Right ventricle myocardium inferior (tissue), 1 donor: ENCODE data around the gene CHTF8. TPM values are rescaled to one million over a fixed set of nuclear protein-coding genes. Genes with fewer than 3 reads are reported as not detected.
"Not testable (repeated sequence)": the region's sequence is repeated elsewhere in the genome, so short reads cannot be mapped to it uniquely, and the experiment has no call there.

Source experiments
- ATAC-seq: fragments of 200-7000 bp; cut with Tn5 transposase; one replicate; pipeline ENCODE4 v1.9.1; 2020; ENCODE audit warnings: mild to moderate bottlenecking, moderate library complexity
- DNase-seq: peaks from one replicate; pipeline ENCODE4 v3.0.0; 2021; ENCODE audit errors: missing footprints
- intact Hi-C: fragments of 100-400 bp; cut with DNase I; formaldehyde crosslinking; loops from one replicate; pipeline ENCODE4 v1.11.0; 2022
- long read RNA-seq: library from polyadenylated mRNA; unstranded; transcript quantifications from one replicate; pipeline ENCODE4 v2.0.0, GENCODE V29; 2021
- total RNA-seq: library from RNA; stranded (reverse); fragmentation: NEBNext Ultra II Directional; extraction: Animal tissue kit (Norgen Biotek cat#: 25700); gene quantifications from one replicate; pipeline ENCODE4 v1.2.1, GENCODE V29; 2021
- donor health status: DM: no; HTN: yes; CAD: no; lungs with severe emphysema.

Gene CHTF8, protein sequence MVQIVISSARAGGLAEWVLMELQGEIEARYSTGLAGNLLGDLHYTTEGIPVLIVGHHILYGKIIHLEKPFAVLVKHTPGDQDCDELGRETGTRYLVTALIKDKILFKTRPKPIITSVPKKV
- 58.3 TPM for total RNA-seq
- long read RNA-seq, transcript CHTF8-203 (4 exons, 2,903 nt): major isoform, 10 of 20 reads
- long read RNA-seq, partial matches to known transcripts: 0 of 20 reads
- long read RNA-seq, other reads (novel, unspliced or antisense): 1 of 20 reads

DNA sequence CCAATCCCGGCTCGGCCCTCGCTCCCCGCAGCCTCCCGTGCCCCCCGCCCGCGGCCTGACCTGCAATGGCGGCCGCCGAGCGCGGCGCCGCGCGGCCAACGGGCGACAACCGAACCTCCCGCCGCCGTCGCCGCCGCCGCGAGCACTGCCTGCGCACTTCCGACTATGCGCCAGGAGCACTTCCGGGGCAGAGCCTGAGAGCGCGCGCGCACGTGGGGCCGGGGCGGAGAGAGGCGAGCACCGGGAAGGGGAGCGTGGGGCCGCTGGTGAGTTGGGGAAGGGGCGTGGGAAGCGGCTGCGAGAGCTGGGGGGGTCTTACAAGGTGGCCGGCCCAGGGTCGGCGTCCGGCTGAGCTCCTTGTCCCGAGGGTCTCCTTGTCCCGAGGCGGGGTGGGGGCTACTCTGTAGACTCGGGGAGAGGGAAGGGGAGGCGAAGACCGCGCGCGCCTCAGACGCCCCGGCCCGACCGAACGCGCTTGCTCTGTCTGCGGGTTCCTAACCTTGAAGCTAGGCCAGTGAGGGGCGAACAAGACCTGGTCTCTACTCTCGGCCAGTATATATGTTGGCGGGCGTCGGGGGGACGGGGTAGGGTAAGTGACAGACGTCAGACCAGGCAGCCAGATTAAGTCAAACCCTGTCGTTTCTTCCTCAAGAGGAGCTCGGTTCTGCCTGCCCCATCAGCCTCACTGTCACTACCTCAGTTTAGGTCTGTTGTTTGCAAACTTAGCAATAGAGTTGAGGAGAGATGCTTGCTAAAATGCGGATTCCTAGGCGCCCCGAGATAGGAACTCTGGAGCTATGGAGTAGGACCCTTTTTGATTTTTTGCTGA lies at the start of gene CHTF8, which contains the start of gene UTP4:
CHTF8 (minus strand) TSS at position 165 of the 829 bp plus-strand sequence. CDS start 11,130 bp downstream, outside the sequence.
UTP4 (plus strand) TSS at position 226 of the 829 bp plus-strand sequence. CDS start 811 bp downstream, outside the sequence.
- DNase-seq (peak; percentile 95), ATAC-seq (peak; percentile 95)
- intact Hi-C loops: no loop called here

DNA sequence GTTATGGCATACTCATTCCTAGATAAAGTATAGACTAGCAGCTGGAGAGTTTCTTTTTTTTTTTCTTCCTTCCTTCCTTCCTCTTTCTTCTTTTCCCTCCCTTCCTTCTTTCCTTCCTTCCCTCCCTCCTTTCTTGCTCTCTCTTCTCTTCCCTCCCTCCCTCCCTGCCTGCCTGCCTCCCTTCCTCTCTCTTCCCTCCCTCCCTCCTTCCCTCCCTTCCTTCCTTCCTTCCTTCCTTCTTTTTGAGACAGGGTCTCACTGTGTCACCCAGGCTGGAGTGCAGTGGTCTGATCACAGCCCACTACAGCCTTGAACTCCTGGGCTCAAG lies 47.6 kb upstream of the CHTF8 start:
- intact Hi-C loops: no loop called here
- DNase-seq (no peak), ATAC-seq (peak; percentile 45)

DNA sequence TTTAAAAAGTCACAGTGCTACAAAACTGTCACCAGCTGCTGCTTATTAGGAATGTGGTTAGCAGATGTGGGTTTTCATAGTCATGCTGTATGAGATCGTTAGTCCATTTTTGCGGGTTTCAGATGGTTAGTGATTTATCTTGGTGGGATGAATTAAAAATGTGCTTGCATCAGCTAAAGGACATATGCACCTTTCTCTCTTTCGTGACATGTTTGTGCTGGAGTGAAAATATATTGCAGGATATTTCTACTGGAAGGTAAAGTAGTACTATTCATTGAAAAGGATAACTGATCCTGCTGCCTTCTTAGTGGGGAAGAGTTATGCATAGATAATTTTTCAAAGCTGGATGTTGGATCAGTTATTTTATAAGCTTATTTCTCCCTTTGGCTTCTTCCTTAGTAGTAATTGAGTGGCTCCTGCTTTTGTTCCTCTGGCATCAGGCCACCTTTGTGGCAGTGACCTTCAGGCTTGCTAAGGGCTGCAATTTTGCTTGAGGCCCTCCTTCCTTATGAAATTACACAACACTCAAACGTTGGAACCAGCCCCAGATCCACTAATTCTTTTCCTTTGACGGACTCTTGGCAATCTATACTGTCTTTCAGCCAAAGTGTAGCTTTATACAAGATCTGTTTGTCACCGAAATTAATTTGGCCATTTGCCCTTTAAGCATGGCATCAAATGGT lies 47.1 kb upstream of the CHTF8 start:
- DNase-seq (peak; percentile 84), ATAC-seq (peak; percentile 83)
- intact Hi-C loops: no loop called here

DNA sequence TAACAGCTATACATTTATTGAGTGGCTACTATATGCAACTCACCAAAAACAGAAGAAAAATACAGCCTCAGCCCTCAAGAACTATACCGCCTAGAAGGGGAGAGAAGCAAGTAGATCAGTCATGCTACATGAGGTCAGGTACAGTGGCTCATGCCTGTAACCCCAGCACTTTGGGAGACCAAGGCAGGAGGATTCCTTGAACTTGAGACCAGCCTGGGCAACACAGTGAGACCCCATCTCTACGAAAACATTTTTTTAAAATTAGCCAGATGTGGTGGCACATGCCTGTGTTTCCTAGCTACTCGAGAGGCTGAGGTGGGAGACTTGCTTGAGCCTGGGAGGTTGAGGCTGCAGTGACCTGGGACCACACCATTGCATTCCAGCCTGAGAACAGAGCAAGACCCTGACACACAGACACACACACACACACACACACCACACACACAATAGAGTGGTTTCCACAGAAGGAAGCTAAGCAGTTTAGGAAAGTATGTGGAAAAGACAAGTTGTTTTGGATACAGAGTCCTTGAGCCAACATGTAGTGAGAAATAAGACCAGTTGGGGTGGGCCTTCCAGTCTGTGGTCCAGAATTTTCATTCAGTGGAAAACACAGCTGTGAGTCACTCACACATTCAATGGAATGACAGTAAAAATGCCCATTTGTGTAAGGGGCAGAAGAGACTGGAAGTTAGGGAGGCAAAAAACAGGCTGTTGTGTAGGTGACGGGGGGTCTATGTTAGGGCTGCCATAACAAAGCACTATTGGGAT lies 43.8 kb upstream of the CHTF8 start:
- intact Hi-C loops: no loop called here
- DNase-seq (no peak), ATAC-seq (no peak)

DNA sequence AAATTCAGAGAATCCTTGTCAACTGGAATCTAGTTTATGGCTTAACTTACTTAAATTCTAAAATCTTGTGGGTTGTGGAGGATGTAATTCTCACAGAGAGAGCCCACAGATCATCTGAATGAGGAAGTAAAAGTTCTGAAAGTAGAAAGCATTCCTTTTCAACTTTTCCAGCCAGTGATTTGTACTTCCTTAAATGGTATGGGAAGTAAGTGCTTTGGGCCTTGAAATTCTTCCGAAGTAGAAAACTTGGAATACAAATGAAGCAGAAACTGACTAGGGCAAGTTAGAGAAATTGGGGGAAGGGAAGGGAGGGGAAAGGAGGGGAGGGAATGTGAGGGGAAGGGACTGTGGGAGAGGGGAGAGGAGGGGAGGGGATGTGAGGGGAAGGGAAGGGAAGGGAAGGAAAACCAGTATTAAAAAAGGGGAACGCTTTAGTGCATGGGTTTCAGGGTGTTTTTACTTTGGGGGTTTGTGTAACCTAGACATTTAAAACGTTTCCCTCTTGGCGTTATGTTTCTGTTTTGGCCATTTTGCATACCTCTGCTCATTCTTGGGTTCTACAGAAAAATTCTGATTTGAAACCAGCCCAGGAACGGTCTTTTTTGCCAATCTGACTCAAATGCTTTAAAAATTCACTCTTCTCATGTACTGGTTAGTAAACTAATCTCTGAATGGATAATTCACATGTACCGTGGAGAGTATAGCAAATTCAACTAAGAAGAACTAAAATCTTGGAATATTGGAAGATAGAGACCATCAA lies 39.1 kb upstream of the CHTF8 start:
- DNase-seq (no peak), ATAC-seq (no peak)
- intact Hi-C loops: loop anchor here (5.0 kb wide), 1 partner anchor 116 kb away; no protein-coding TSS in a partner anchor

DNA sequence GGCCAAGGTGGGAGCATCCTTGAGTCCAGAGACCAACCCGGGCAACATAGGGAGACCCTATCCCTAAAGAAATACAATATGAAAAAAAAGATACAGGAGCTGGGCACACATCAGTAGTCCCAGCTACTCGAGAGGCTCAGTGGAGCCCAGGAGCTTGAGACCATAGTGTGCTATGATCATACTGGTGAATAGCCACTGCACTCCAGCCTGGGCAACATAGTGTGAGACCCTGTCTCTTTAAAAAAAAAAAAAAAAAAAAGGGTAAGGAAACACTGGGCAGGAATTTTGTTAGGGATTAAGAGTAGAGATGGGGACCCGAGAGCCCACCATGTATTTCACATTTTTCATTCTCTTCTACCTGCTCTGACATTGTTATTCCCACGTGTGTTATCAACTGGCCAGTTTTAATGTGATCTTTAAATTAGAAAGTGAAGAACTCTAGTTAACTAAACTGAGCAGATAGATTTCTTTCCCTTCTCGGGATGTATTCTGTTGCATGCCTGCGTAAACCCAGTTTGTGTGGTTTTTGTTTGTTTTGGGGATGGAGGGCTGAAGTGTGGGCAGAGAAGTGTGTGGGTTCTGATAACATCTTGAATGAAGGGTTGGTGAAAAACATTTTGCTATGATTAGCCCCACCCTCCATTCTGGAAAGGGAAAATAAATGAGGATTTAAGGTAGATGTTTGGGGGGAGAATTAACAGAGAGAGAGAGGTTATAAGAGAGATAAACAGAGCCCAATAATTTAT lies 37.4 kb upstream of the CHTF8 start:
- intact Hi-C loops: loop anchor here (5.0 kb wide), 1 partner anchor 118 kb away; no protein-coding TSS in a partner anchor
- DNase-seq: no peak
- no peak for ATAC-seq

DNA sequence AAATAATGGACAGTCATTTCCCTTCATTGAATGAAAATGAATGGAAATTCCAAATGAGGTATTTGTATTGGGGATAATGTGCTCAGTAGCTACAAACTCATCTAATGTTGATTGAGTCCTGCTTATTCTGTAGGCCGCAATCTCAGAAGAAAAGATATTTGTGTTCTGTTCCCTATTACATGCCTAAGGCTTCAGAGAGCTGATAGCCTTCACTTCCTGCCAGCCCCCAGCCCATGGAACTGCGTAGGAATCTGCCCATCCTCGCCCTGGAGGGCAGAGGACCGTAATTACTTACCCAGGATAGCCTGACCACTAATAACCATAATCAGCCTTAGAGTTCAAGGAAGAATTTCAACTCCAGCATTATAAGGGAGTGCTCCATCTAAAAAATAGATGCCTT lies 36.7 kb upstream of the CHTF8 start:
- ATAC-seq (no peak), DNase-seq (no peak)
- intact Hi-C loops: no loop called here

DNA sequence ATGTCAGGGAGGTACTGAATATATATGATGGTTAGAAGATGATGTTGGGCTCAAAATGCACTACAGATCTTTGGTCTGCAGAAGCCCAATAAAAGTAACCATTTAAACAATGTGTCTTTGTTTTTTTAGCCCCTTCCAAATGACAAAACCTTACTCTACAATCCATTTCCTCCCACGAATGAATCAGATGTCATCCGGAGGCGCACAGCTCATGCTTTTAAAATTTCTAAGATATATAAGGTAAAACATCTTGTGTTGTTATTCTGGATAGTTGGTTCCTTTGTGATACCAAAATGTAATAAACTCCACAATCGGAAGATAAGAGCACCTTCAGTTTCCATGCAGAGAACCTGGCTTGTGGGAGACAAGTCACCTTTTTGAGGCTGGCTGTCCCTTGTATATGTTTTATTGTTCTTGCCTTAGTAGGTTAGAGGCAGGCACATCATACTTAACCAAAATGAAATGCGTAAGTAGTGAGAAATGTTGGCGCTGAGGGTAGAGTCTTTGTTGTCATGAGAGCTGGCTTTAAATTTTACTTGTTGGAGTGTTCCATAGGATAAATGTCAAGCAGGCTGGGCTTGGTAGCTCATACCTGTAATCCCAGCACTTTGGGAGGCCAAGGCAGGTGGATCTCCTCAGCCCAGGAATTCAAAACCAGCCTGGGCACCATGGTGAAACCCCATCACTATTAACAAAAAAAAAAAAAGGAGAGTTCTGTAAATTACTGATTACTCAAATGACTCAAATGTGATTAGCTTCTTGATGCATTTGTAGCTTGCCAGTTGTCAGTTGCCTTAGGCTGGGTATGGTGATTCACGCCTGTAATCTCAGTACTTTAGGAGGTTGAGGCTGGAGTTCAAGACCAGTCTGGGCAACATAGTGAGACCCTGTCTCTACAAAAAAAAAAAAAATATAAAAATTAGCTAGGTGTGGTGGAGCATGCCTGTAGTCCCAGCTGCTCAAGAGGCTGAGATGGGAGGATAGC lies 34.9 kb upstream of the CHTF8 start:
- no peak for ATAC-seq
- no peak for DNase-seq
- intact Hi-C loops: no loop called here

DNA sequence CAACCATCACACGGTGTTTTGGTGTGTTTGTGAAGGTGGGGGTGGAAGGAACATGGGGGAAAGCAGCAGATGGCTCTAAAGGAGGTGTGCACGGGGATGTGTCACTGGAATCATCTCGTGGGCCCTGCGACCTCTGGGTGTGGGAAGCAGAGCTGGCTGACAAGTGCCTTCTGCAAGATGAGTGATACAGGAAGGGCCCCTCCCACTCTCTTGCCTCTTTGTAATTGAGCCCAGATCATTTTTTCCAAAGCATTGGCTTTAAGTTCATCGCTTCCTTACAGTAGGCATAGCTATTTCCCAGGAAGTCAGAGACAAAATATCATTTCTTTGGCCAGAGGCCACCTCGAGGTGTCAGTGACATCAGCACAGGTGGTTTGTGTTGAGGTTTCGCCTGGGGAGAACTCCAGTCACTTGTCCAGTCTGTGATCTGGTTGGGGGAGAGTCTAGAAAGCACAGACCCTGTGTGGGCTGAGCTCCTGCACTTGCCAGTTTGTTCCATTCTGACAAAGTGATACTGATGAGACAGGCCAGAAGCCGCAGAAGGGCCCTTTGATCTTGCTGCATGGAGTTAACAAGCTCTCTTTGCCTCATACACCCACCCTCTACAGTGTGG lies 33.9 kb upstream of the CHTF8 start:
- ATAC-seq (no peak), DNase-seq (no peak)
- intact Hi-C loops: no loop called here

DNA sequence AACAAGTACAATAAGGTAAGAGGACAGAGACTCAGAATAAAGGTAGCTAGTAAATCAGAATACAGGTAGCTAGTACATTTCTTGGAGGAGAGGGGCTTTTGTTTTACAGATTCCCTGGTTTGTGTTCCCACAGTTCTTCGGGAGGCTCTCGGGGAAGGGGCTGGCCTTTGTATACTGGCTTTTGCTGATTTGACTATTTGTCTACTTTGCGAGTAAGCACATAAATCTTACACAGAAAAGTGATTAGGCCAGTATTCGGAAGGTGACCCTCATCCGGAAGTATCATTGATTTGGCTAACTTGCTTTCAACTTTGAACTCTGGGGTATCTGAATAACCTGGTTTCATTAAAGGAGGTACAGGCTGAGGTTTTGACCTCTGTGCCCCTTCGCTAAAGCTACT lies 33.2 kb upstream of the CHTF8 start:
- DNase-seq: no peak
- no peak for ATAC-seq
- intact Hi-C loops: no loop called here

DNA sequence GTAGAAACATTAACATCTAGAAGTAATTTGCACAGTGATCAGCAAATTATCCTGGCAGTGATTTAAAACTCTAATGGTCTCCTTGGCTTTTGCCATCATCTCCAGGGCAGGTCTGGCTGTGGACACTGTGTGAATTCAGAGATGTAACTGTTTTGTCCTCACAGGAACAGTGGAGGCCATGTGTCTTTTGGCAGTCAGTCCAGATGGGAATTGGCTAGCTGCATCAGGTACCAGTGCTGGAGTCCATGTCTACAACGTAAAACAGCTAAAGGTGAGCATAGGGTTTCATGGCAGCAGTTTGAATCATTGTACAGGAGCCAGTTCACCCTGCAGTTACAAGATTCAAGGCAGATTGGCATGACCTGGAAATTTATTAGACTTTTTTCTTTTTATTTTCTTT lies 27.8 kb upstream of the CHTF8 start:
- ATAC-seq: no peak

DNA sequence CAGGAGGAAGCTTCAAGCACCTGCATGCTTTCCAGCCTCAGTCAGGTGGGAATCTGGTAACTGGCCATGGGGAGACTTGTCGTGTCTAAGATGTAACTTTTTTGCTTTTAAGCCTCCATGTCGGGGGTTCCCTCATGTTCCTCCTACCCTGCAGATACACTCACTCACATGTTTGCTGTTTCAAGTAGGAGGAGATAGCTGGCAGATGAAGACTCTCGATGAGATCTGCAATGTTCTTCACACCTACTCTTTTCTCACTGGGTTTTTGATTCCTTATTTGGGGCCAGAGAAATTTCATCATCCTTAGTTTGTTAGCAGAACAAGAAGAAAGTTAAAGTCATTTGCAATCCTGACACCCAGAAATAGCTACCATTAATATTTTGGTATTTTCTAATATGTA lies 24.8 kb upstream of the CHTF8 start:
- intact Hi-C loops: no loop called here

More for the DNA sequence above, 27.8 kb upstream of the CHTF8 start:
- intact Hi-C loops: no loop called here
- no peak for DNase-seq

DNA sequence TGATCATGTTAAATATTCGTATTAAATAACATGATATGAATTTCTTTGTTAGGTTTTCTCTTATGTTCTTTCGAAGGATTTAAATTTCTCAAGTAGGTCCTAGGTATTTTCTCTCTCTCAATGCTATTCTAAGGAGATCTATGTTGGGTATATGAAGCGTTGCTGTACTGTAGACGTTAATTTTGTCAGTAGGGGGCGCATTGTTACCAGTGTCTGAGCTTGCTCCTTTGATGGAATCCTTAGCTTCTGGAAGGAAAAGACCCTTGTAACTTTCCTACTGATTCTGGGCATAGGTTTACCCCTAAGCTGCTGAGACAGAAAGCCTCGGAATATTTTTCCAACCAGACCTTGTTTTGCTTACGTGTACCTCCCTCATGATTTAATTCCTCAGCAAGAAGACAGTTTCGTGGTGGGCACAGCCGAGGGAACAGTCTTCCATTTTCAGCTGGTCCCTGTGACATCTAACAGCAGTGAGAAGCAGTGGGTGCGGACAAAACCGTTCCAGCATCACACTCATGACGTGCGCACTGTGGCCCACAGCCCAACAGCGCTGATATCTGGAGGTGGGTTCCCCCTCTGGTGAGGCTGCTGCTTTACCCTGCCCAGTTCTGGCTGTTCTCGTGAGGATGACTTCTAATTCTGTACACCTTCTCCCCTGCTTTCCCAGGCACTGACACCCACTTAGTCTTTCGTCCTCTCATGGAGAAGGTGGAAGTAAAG lies 17.9 kb upstream of the CHTF8 start:
- peak; percentile 67 for ATAC-seq
- intact Hi-C loops: loop anchor here (1.0 kb wide), 1 partner anchor 137 kb away; no protein-coding TSS in a partner anchor
- no peak for DNase-seq

More for the DNA sequence above, 24.8 kb upstream of the CHTF8 start:
- ATAC-seq (no peak), DNase-seq (no peak)

DNA sequence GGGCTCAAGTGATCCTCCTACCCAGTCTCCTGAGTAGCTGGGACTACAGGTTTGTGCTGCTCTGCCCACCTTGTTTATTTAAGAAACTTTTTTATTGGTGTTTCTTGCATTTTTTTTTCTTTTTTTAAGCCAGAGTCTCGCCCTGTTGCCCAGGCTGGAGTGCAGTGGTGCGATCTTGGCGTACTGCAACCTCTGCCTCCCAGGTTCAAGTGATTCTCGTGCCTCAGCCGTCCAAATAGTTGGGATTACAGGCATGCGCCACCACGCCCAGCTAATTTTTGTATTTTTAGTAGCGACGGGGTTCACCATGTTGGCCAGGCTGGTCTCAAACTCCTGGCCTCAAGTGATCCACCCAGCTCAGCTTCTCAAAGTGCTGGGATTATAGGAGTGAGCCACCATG lies 17.2 kb upstream of the CHTF8 start:
- ATAC-seq, DNase-seq: not testable (repeated sequence)
- intact Hi-C loops: loop anchor here (1.0 kb wide), 1 partner anchor 138 kb away; no protein-coding TSS in a partner anchor

DNA sequence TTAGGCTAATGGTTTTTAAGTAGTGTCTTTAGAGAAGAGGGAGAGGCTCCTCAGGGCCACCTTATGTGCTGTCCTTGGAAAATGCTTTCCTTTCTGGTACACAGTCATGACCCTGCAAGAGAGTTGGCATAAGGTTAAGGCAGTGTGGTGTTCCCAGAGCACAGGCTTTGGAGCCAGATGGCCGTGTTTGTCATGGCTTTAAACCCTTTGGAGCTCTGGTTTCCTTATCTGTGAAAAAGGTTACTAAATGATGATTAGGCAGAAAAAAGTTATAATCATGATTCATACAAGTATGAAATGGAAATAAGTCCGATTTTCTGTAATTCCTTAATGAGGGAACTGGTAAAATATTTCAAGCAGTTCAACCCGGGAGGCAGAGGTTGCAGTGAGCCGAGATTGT lies 13.3 kb upstream of the CHTF8 start:
- no peak for DNase-seq
- intact Hi-C loops: no loop called here
- ATAC-seq: no peak
